Upper lobe of left lung (tissue), 4 donors: ENCODE measurements around the gene MYO5B.

ENCODE experiments used
- CTCF ChIP-seq, 6 experiments: fragments of 450-650 bp in 4 of 6; fragments of 200-600 bp in 2 of 6; sonication (generic) in 2 of 6; IDR thresholded peaks; one replicate each; pipeline ENCODE4 v1.5.1; 2016 to 2019; ENCODE audit warnings: antibody characterized with exemption in 6 of 6
- POLR2AphosphoS5 ChIP-seq, 2 donors: sonication (generic); formaldehyde crosslinking; IDR thresholded peaks; one replicate each; pipeline ENCODE4 v1.5.1; 2017; ENCODE audit warnings: antibody characterized with exemption in 2 of 2

GRCh38 chr18:50199921-50200320 lies 5.0 kb upstream of the MYO5B start:
- TF ChIP-seq CTCF (IDR thresholded peaks at IDR 0.05) (no peak), POLR2AphosphoS5 (IDR thresholded peaks at IDR 0.05) (no peak)
